Progenitor cell of endocrine pancreas (in vitro differentiated cells): ENCODE results near the gene MEOX2. TPM values are rescaled to one million over a fixed set of nuclear protein-coding genes. Genes with fewer than 3 reads are reported as not detected.

ENCODE experiments used
- DNase-seq: peaks from one replicate; pipeline ENCODE4 v3.0.0; 2021; ENCODE audit warnings: low spot score; ENCODE audit not compliant: unreplicated experiment
- H3K27ac Mint-ChIP-seq: 2 replicates; pipeline ENCODE4 v1.8.0; 2021; ENCODE audit warnings: mild to moderate bottlenecking, moderate library complexity, mixed read lengths
- H3K27me3 Mint-ChIP-seq: 2 replicates; pipeline ENCODE4 v1.8.0; 2021; ENCODE audit warnings: mixed read lengths
- H3K36me3 Mint-ChIP-seq: 2 replicates; pipeline ENCODE4 v1.8.0; 2022; ENCODE audit warnings: mixed read lengths; ENCODE audit not compliant: insufficient read depth
- H3K4me1 Mint-ChIP-seq: 2 replicates; pipeline ENCODE4 v1.8.0; 2021; ENCODE audit warnings: low read depth, mixed read lengths
- H3K4me3 Mint-ChIP-seq: 2 replicates; pipeline ENCODE4 v1.8.0; 2021; ENCODE audit warnings: low read depth, mild to moderate bottlenecking, moderate library complexity, mixed read lengths
- H3K9me3 Mint-ChIP-seq: 2 replicates; pipeline ENCODE4 v1.8.0; 2021; ENCODE audit warnings: low read depth, mixed read lengths
- total RNA-seq: library from RNA; stranded (reverse); gene quantifications from 2 replicates; pipeline ENCODE4 v1.2.1, GENCODE V29; 2021
- TF ChIP-seq, protein P1 (sequence below): fragments of 200-600 bp; sonication (generic); IDR thresholded peaks from one replicate; pipeline ENCODE4 v1.5.0; 2021; ENCODE audit warnings: antibody characterized with exemption, mild to moderate bottlenecking; ENCODE audit not compliant: unreplicated experiment

Gene MEOX2
- total RNA-seq, 1 donor from 2014 or later: not detected

DNA sequence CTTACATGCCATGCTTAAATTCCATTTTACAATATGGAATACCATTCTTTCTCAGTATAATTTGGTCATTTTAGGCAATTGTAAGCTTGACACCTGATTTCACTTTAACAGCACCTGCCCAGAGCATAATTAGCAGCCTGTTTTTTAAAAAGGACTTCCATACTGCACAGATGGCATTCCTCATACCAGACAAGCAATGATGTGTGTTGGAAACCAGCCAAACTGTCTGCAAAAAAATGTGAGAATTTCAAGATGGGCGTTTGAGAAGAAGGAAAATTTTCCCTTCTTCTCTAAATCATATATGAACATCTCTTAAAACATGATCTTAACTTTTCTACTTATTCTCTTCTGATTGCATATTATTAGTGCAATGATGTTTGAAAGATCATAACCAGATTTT lies 84.2 kb downstream of the MEOX2 start:
- H3K4me3 Mint-ChIP-seq: no peak overlapping the region
- H3K4me1 Mint-ChIP-seq: no peaks in the 10 kb centered on the region
- H3K36me3 Mint-ChIP-seq: no peaks in the 10 kb centered on the region
- H3K27ac Mint-ChIP-seq: no peak overlapping the region
- H3K9me3 Mint-ChIP-seq: no peaks in the 10 kb centered on the region
- DNase-seq: no peak
- H3K27me3 Mint-ChIP-seq: no peaks in the 10 kb centered on the region
- TF ChIP-seq, protein P1, sequence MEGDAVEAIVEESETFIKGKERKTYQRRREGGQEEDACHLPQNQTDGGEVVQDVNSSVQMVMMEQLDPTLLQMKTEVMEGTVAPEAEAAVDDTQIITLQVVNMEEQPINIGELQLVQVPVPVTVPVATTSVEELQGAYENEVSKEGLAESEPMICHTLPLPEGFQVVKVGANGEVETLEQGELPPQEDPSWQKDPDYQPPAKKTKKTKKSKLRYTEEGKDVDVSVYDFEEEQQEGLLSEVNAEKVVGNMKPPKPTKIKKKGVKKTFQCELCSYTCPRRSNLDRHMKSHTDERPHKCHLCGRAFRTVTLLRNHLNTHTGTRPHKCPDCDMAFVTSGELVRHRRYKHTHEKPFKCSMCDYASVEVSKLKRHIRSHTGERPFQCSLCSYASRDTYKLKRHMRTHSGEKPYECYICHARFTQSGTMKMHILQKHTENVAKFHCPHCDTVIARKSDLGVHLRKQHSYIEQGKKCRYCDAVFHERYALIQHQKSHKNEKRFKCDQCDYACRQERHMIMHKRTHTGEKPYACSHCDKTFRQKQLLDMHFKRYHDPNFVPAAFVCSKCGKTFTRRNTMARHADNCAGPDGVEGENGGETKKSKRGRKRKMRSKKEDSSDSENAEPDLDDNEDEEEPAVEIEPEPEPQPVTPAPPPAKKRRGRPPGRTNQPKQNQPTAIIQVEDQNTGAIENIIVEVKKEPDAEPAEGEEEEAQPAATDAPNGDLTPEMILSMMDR: no peak

DNA sequence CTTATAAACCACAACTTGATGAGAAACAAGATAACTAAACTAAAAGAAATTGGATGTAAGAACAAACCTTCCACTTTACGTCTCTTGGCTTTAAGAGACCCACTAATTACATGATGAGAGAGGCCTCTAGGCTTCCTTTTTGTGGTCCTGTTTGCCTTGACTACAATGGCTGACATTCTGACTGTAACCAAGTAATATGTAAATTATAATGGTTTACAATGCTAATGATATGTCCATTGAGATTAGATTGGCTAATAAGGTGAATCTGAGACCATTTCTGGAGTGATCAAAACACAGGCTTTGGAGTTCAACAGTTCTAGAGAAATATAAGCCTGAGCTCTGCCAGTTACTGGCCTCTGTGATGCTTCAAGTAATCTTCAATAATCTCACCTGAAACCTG lies 85.3 kb downstream of the MEOX2 start:
- H3K36me3 Mint-ChIP-seq: no peaks in the 10 kb centered on the region
- no peak for DNase-seq
- no peaks in the 10 kb centered on the region for H3K4me1 Mint-ChIP-seq
- TF ChIP-seq, protein P1: no peak
- H3K27me3 Mint-ChIP-seq: no peaks in the 10 kb centered on the region
- H3K4me3 Mint-ChIP-seq: no peak overlapping the region
- H3K27ac Mint-ChIP-seq: no peak overlapping the region
- H3K9me3 Mint-ChIP-seq: no peaks in the 10 kb centered on the region

DNA sequence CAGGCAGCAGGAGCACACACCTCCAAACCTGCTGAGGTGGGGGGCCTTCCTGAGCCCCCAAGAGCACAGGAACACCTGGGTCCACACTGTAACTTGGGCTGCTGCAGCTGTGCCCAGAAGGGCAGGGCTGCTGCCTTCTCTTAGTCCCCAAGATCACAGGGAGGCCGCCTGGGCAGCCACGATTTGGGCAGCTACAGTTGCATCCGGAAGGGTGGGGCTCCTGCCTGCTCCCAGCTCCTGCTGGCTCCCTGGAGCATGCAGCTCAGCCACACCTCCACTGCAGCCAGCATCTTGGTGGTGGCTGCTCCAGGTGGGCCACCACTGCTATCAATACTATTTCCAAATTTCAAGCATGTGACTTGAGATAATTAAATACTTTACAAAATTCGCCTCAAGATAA lies 86.2 kb downstream of the MEOX2 start:
- Mint-ChIP-seq H3K9me3 (no peaks in the 10 kb centered on the region), H3K4me1 (no peaks in the 10 kb centered on the region), H3K4me3 (no peak overlapping the region), H3K27me3 (no peaks in the 10 kb centered on the region), H3K36me3 (no peaks in the 10 kb centered on the region), H3K27ac (no peak overlapping the region)
- TF ChIP-seq, protein P1: no peak
- no peak for DNase-seq

DNA sequence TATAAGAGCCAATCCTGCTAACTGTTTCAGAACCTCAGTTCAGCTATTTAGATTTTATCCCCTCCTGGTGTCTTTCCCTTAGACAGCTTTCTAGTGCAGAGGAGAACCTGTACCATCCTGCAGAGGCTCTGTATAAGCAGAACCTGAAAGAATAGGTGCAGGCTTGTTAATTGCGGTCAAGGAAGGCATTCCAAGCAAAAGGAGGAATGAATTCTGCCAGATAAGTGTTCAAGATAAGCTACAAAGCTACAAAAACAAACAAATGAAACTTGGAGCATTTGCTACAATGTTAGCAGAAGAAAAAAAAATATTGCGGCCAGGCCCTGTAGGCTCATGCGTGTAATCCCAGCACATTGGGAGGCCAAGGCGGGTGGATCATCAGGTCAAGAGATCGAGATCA lies 92.0 kb downstream of the MEOX2 start:
- Mint-ChIP-seq H3K27me3 (no peaks in the 10 kb centered on the region), H3K27ac (no peak overlapping the region), H3K9me3 (peaks cover 6% of the 10 kb centered on the region), H3K36me3 (no peaks in the 10 kb centered on the region), H3K4me1 (no peaks in the 10 kb centered on the region), H3K4me3 (no peak overlapping the region)
- TF ChIP-seq, protein P1: no peak
- no peak for DNase-seq

DNA sequence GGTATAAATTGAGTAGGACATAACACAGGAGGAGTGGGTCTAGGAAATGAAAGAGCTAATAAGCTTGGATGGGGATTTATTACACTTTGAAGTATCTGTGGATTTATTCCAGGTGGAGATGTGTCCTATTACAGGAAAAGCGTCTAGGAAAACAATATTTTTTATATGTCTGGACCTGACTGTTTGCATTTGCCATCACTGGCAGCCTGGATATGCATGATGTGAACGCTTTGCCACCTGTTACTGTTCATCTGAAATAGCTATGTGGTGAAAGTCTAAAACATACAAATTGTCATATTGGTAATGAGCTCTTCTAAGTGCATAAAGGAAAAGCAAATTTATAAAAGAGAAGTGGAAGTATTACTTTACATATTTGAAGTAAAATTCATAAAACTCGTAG lies 93.1 kb downstream of the MEOX2 start:
- H3K36me3 Mint-ChIP-seq: no peaks in the 10 kb centered on the region
- TF ChIP-seq, protein P1: no peak
- H3K4me3 Mint-ChIP-seq: no peak overlapping the region
- no peak overlapping the region for H3K27ac Mint-ChIP-seq
- peaks cover 6% of the 10 kb centered on the region for H3K9me3 Mint-ChIP-seq
- H3K27me3 Mint-ChIP-seq: no peaks in the 10 kb centered on the region
- no peaks in the 10 kb centered on the region for H3K4me1 Mint-ChIP-seq
- DNase-seq: no peak
